HCT116 (cell line): Measurements from ENCODE around the gene TSPEAR. TPM values are rescaled to one million over a fixed set of nuclear protein-coding genes. Genes with fewer than 3 reads are reported as not detected.

Source experiments
- ATAC-seq: fragments of 200-7000 bp; cut with Tn5 transposase; 2 replicates; pipeline ENCODE4 v1.9.1; 2020; ENCODE audit warnings: mild to moderate bottlenecking, moderate library complexity
- BruUV-seq: library from RNA; stranded (reverse); fragments of 400-500 nt; replicated peaks from 2 replicates; lab custom pipeline; 2021; lab: Mats Ljungman, UMichigan
- CTCF ChIA-PET: fragments of 300-600 bp; sonication (Branson Sonifier 250); formaldehyde crosslinking; loops from one replicate; lab custom pipeline; 2021; ENCODE audit warnings: antibody characterized with exemption; lab: Charles Lee
- POLR2A ChIA-PET: fragments of 300-600, 350-600 bp; sonication (Branson Sonifier 250); formaldehyde crosslinking; loops from one replicate; lab custom pipeline; 2021; ENCODE audit warnings: antibody characterized with exemption; lab: Charles Lee
- RAD21 ChIA-PET, 2 experiments: fragments of 300-600 bp; sonication (Branson Sonifier 250); formaldehyde crosslinking; loops; one replicate each; lab custom pipeline; 2023; ENCODE audit warnings: low total read pairs in 2 of 2; ENCODE audit not compliant: uncharacterized antibody in 2 of 2, unreplicated experiment in 2 of 2, low non-redundant PET in 1 of 2; lab: Charles Lee
- DNase-seq: peaks from one replicate; pipeline ENCODE4 v3.0.0-alpha.2; 2010; ENCODE audit warnings: low read depth, low spot score
- H2AFZ ChIP-seq: fragments of 200-600 bp; shearing (Covaris generic), sonication (generic); 2 replicates; pipeline ENCODE4 v1.6.1; 2017; ENCODE audit warnings: low read depth, mixed run types, mixed read lengths, antibody characterized with exemption, low read length; ENCODE audit not compliant: poor library complexity, severe bottlenecking
- H3K27ac ChIP-seq: 2 replicates; pipeline ENCODE4 v1.5.1; 2012; ENCODE audit warnings: low read depth, low read length
- H3K27me3 ChIP-seq: fragments of 200-600 bp; sonication (generic); 2 replicates; pipeline ENCODE4 v1.6.1; 2016; ENCODE audit warnings: mixed run types, low read length, mixed read lengths; ENCODE audit not compliant: insufficient read depth
- H3K36me3 ChIP-seq, 2 experiments: fragments of 200-500 bp in 1 of 2; fragments of 200-600 bp in 1 of 2; sonication (Bioruptor generic) in 1 of 2; sonication (generic) in 1 of 2; 2 replicates each; pipeline versions ENCODE4 v1.5.1 to v1.6.1; 2014 to 2016; ENCODE audit warnings: low read length in 2 of 2, inconsistent platforms in 1 of 2, mixed read lengths in 1 of 2, mixed run types in 1 of 2; ENCODE audit not compliant: insufficient read depth in 2 of 2, control insufficient read depth in 1 of 2
- H3K4me1 ChIP-seq, 2 experiments: fragments of 200-600 bp in 1 of 2; sonication (generic) in 1 of 2; 2 replicates each; pipeline versions ENCODE4 v1.5.1 to v1.6.1; 2012 to 2017; ENCODE audit warnings: low read length in 2 of 2, inconsistent platforms in 1 of 2, mild to moderate bottlenecking in 1 of 2, mixed read lengths in 1 of 2, mixed run types in 1 of 2, moderate library complexity in 1 of 2; ENCODE audit not compliant: insufficient read depth in 2 of 2, control insufficient read depth in 1 of 2
- H3K4me2 ChIP-seq: fragments of 200-600 bp; sonication (generic); 2 replicates; pipeline ENCODE4 v1.6.1; 2017; ENCODE audit warnings: mixed run types, low read length, mixed read lengths
- H3K4me3 ChIP-seq, 2 experiments: fragments of 200-600 bp in 1 of 2; sonication (generic) in 1 of 2; replicated peaks in 1 of 2; 2 replicates each; pipeline ENCODE4 v1.5.1; 2011 to 2016; ENCODE audit warnings: low read length in 2 of 2, control low read depth in 1 of 2, low read depth in 1 of 2, mild to moderate bottlenecking in 1 of 2, mixed read lengths in 1 of 2, mixed run types in 1 of 2
- H3K79me2 ChIP-seq: fragments of 200-600 bp; sonication (generic); 2 replicates; pipeline ENCODE4 v1.6.1; 2017; ENCODE audit warnings: mild to moderate bottlenecking, mixed run types, low read length, moderate library complexity, mixed read lengths; ENCODE audit not compliant: insufficient read depth
- H3K9ac ChIP-seq: fragments of 200-600 bp; sonication (generic); 2 replicates; pipeline ENCODE4 v1.6.1; 2016; ENCODE audit warnings: low read length, mixed read lengths
- H3K9me2 ChIP-seq: fragments of 200-600 bp; sonication (generic), shearing (Covaris generic); 2 replicates; pipeline ENCODE4 v1.6.1; 2017; ENCODE audit warnings: mixed run types, mild to moderate bottlenecking, moderate library complexity; ENCODE audit not compliant: insufficient read depth
- H3K9me3 ChIP-seq, 2 experiments: fragments of 200-500 bp in 1 of 2; fragments of 200-600 bp in 1 of 2; sonication (Bioruptor generic) in 1 of 2; sonication (generic) in 1 of 2; 2 replicates each; pipeline ENCODE4 v1.6.1; 2014 to 2017; ENCODE audit warnings: low read length in 2 of 2, mixed read lengths in 2 of 2, inconsistent platforms in 1 of 2, low read depth in 1 of 2, mild to moderate bottlenecking in 1 of 2, mixed run types in 1 of 2, moderate library complexity in 1 of 2; ENCODE audit not compliant: control insufficient read depth in 1 of 2, insufficient read depth in 1 of 2
- H4K20me1 ChIP-seq: fragments of 200-600 bp; sonication (generic), shearing (Covaris generic); 2 replicates; pipeline ENCODE4 v1.6.1; 2017; ENCODE audit warnings: mixed run types, mild to moderate bottlenecking, moderate library complexity; ENCODE audit not compliant: insufficient read depth
- ATF3 ChIP-seq: IDR thresholded peaks from 2 replicates; pipeline ENCODE4 v1.6.1; 2012
- CEBPB ChIP-seq: IDR thresholded peaks from 2 replicates; pipeline ENCODE4 v1.6.1; 2012; ENCODE audit warnings: low read depth
- EZH2 ChIP-seq: fragments of 200-600 bp; sonication (generic); IDR thresholded peaks from 2 replicates; pipeline ENCODE4 v1.6.1; 2017; ENCODE audit warnings: antibody characterized with exemption, mixed run types
- JUND ChIP-seq: IDR thresholded peaks from 2 replicates; pipeline ENCODE4 v1.6.1; 2012
- POLR2A ChIP-seq: IDR thresholded peaks from 2 replicates; pipeline ENCODE4 v1.7.0; 2011; ENCODE audit warnings: borderline replicate concordance; ENCODE audit not compliant: insufficient read depth, insufficient read length; ENCODE audit errors: extremely low read depth
- REST ChIP-seq: IDR thresholded peaks from 2 replicates; pipeline ENCODE4 v1.6.1; 2012; ENCODE audit warnings: low read depth
- SIN3A ChIP-seq: IDR thresholded peaks from 2 replicates; pipeline ENCODE4 v1.6.1; 2012; ENCODE audit warnings: low read depth
- SRF ChIP-seq: IDR thresholded peaks from 2 replicates; pipeline ENCODE4 v1.6.1; 2012; ENCODE audit warnings: low read depth
- YY1 ChIP-seq: IDR thresholded peaks from 2 replicates; pipeline ENCODE4 v1.6.1; 2011; ENCODE audit warnings: low read length, low read depth, moderate library complexity, mild to moderate bottlenecking; ENCODE audit not compliant: insufficient replicate concordance; ENCODE audit errors: extremely low read depth
- ZBTB33 ChIP-seq: IDR thresholded peaks from 2 replicates; pipeline ENCODE4 v1.6.1; 2011; ENCODE audit warnings: mild to moderate bottlenecking, low read length, moderate library complexity; ENCODE audit not compliant: insufficient replicate concordance; ENCODE audit errors: extremely low read depth
- ZFX ChIP-seq: fragments of 450-650 bp; IDR thresholded peaks from 2 replicates; pipeline ENCODE4 v1.6.1; 2017
- ZNF274 ChIP-seq: fragments of 200-500 bp; sonication (Bioruptor generic); IDR thresholded peaks from 2 replicates; pipeline ENCODE4 v1.6.1; 2014; ENCODE audit warnings: mild to moderate bottlenecking, low read depth, low read length, inconsistent platforms
- intact Hi-C: fragments of 100-400 bp; cut with micrococcal nuclease; formaldehyde crosslinking; loops from 2 replicates; pipeline ENCODE4 v1.10.0; 2022
- total RNA-seq: library from RNA; stranded (reverse); gene quantifications from one replicate; pipeline ENCODE4 v1.2.1, GENCODE V29; 2021; ENCODE audit not compliant: unreplicated experiment

Gene TSPEAR
- total RNA-seq, 1 experiment from 2014 or later, result not detected

GRCh38 chr21:44739316-44739715 is 27.9 kb upstream of the TSPEAR start:
- BruUV-seq, result no TSS peak
- POLR2A ChIA-PET, result no interaction called here
- Histone ChIP-seq H3K27ac (no peak overlapping the region), H3K79me2 (no peaks in the 10 kb centered on the region), H4K20me1 (no peaks in the 10 kb centered on the region), H3K4me1 (no peaks in the 10 kb centered on the region), H2AFZ (no peak overlapping the region), H3K4me3 (no peak overlapping the region), H3K4me2 (no peak overlapping the region), H3K27me3 (no peaks in the 10 kb centered on the region), H3K9ac (no peak overlapping the region), H3K9me2 (no peaks in the 10 kb centered on the region), H3K36me3 (no peaks in the 10 kb centered on the region), H3K9me3 (no peaks in the 10 kb centered on the region)
- no peak for DNase-seq
- RAD21 ChIA-PET, result no interaction called here
- intact Hi-C loops, result no loop called here
- no peak for TF ChIP-seq EZH2
- no peak for TF ChIP-seq YY1
- no peak for TF ChIP-seq SIN3A
- no peak for TF ChIP-seq CEBPB
- no peak for TF ChIP-seq POLR2A
- TF ChIP-seq ZNF274, result no peak
- TF ChIP-seq REST, result no peak
- TF ChIP-seq ZFX, result no peak
- no peak for TF ChIP-seq JUND
- TF ChIP-seq ZBTB33, result no peak
- TF ChIP-seq ATF3, result no peak
- no peak for TF ChIP-seq SRF
- CTCF ChIA-PET, result no interaction called here
- ATAC-seq, result no peak
